Smooth muscle cell (in vitro differentiated cells): ENCODE results near the gene PLSCR2. TPM values are rescaled to one million over a fixed set of nuclear protein-coding genes. Genes with fewer than 3 reads are reported as not detected.

Experiments
- DNase-seq: peaks from one replicate; lab custom pipeline; 2025; ENCODE audit not compliant: unreplicated experiment; lab: John Stamatoyannopoulos, UW
- H2AFZ ChIP-seq: fragments of 200-600 bp; sonication (generic); 2 replicates; pipeline ENCODE4 v1.6.0; 2016; ENCODE audit warnings: antibody characterized with exemption, low read depth, mild to moderate bottlenecking
- H3F3A ChIP-seq: fragments of 200-600 bp; sonication (generic); 2 replicates; pipeline ENCODE4 v1.6.0; 2017; ENCODE audit warnings: antibody characterized with exemption, low read depth
- H3K27ac ChIP-seq: fragments of 200-600 bp; sonication (generic); 2 replicates; pipeline ENCODE4 v1.5.1; 2016; ENCODE audit warnings: low read depth, mild to moderate bottlenecking
- H3K27me3 ChIP-seq: fragments of 200-600 bp; sonication (generic); 2 replicates; pipeline ENCODE4 v1.6.1; 2016; ENCODE audit warnings: low read depth, mild to moderate bottlenecking
- H3K36me3 ChIP-seq: fragments of 200-600 bp; sonication (generic); 2 replicates; pipeline ENCODE4 v1.5.1; 2016; ENCODE audit warnings: low read depth
- H3K4me1 ChIP-seq: fragments of 200-600 bp; sonication (generic); 2 replicates; pipeline ENCODE4 v1.5.1; 2016; ENCODE audit warnings: low read depth
- H3K4me2 ChIP-seq: fragments of 200-600 bp; sonication (generic); 2 replicates; pipeline ENCODE4 v1.6.0; 2016; ENCODE audit warnings: mild to moderate bottlenecking
- H3K4me3 ChIP-seq: fragments of 200-600 bp; sonication (generic); 2 replicates; pipeline ENCODE4 v1.5.1; 2016; ENCODE audit warnings: mild to moderate bottlenecking
- H3K79me2 ChIP-seq: fragments of 200-600 bp; sonication (generic); 2 replicates; pipeline ENCODE4 v1.6.0; 2016; ENCODE audit warnings: low read depth, mild to moderate bottlenecking
- H3K9ac ChIP-seq: fragments of 200-600 bp; sonication (generic); 2 replicates; pipeline ENCODE4 v1.6.0; 2016; ENCODE audit warnings: low read depth
- H3K9me3 ChIP-seq: fragments of 200-600 bp; sonication (generic); replicated peaks from 2 replicates; pipeline ENCODE4 v1.5.1; 2016; ENCODE audit warnings: low read depth
- H4K20me1 ChIP-seq: fragments of 200-600 bp; sonication (generic); 2 replicates; pipeline ENCODE4 v1.6.0; 2016; ENCODE audit warnings: low read depth
- CTCF ChIP-seq: fragments of 200-600 bp; sonication (generic); IDR thresholded peaks from 2 replicates; pipeline ENCODE4 v1.5.1; 2017; ENCODE audit warnings: borderline replicate concordance, mild to moderate bottlenecking, antibody characterized with exemption; ENCODE audit not compliant: insufficient read depth, poor library complexity, severe bottlenecking
- WGBS: methylation state at CpG from one replicate; pipeline ENCODE4 v1.1.7; 2016; ENCODE audit warnings: low lambda C conversion rate; 5-methylcytosine and 5-hydroxymethylcytosine counted together
- polyA plus RNA-seq: library from polyadenylated mRNA; unstranded; fragments of >200 nt; fragmentation: Nextera tagmentation; extraction: Ambion mirVana; gene quantifications from 2 replicates; pipeline ENCODE4 v1.2.1, GENCODE V29; 2016
- total RNA-seq: library from RNA; depleted of rRNA; stranded (reverse); fragments of >200 nt; gene quantifications from 2 replicates; pipeline ENCODE4 v1.2.3, GENCODE V29; 2014

Gene PLSCR2
- total and polyA plus RNA-seq, 2 experiments from 2014 or later = 0.58 TPM; not detected in 1

- no peak for TF ChIP-seq CTCF
- no peak for DNase-seq
- Histone ChIP-seq H4K20me1 (no peaks in the 10 kb centered on the region), H3K27me3 (no peaks in the 10 kb centered on the region), H2AFZ (no peak overlapping the region), H3F3A (no peaks in the 10 kb centered on the region), H3K27ac (no peak overlapping the region), H3K36me3 (no peaks in the 10 kb centered on the region), H3K4me2 (no peak overlapping the region), H3K79me2 (no peaks in the 10 kb centered on the region), H3K4me1 (no peaks in the 10 kb centered on the region), H3K9ac (no peak overlapping the region), H3K9me3 (no peaks in the 10 kb centered on the region), H3K4me3 (no peak overlapping the region)
- 93% methylated on average over 1 of the region's 1 CpG for WGBS
Observed at GRCh38 chr3:146432066-146432465, 37.3 kb downstream of the PLSCR2 start.

- no peak overlapping the region for H3K27ac ChIP-seq
- TF ChIP-seq CTCF = no peak
- no peak overlapping the region for H3K9ac ChIP-seq
- H3K9me3 ChIP-seq = no peaks in the 10 kb centered on the region
- no peaks in the 10 kb centered on the region for H3K4me1 ChIP-seq
- no peak overlapping the region for H3K4me3 ChIP-seq
- no peak overlapping the region for H3K4me2 ChIP-seq
- H3F3A ChIP-seq = no peaks in the 10 kb centered on the region
- no peaks in the 10 kb centered on the region for H3K36me3 ChIP-seq
- no peak for DNase-seq
- H2AFZ ChIP-seq = no peak overlapping the region
- no peaks in the 10 kb centered on the region for H3K27me3 ChIP-seq
- H3K79me2 ChIP-seq = no peaks in the 10 kb centered on the region
- H4K20me1 ChIP-seq = no peaks in the 10 kb centered on the region
Observed at GRCh38 chr3:146431240-146431639, 38.1 kb downstream of the PLSCR2 start.

GRCh38 chr3:146425341-146425740, 44.0 kb downstream of the PLSCR2 start:
- 90% methylated on average over 1 of the region's 1 CpG for WGBS
- Histone ChIP-seq H3K79me2 (no peaks in the 10 kb centered on the region), H3K4me3 (no peak overlapping the region), H3K4me1 (no peaks in the 10 kb centered on the region), H3K4me2 (no peak overlapping the region), H3K9me3 (no peaks in the 10 kb centered on the region), H3K9ac (no peak overlapping the region), H3K36me3 (no peaks in the 10 kb centered on the region), H4K20me1 (no peaks in the 10 kb centered on the region), H2AFZ (no peak overlapping the region), H3F3A (no peaks in the 10 kb centered on the region), H3K27me3 (no peaks in the 10 kb centered on the region), H3K27ac (no peak overlapping the region)
- no peak for DNase-seq
- TF ChIP-seq CTCF = no peak
